Erythroblast (primary cell): Measurements from ENCODE around the gene KIF26B.

Experiments
- GATA1 ChIP-seq: IDR thresholded peaks from 2 replicates; pipeline ENCODE4 v1.6.1; 2011; ENCODE audit warnings: low read depth, mild to moderate bottlenecking, control low read depth, low read length, moderate library complexity
- POLR2A ChIP-seq: IDR thresholded peaks from 2 replicates; pipeline ENCODE4 v1.6.1; 2011; ENCODE audit warnings: mild to moderate bottlenecking, low read length

DNA sequence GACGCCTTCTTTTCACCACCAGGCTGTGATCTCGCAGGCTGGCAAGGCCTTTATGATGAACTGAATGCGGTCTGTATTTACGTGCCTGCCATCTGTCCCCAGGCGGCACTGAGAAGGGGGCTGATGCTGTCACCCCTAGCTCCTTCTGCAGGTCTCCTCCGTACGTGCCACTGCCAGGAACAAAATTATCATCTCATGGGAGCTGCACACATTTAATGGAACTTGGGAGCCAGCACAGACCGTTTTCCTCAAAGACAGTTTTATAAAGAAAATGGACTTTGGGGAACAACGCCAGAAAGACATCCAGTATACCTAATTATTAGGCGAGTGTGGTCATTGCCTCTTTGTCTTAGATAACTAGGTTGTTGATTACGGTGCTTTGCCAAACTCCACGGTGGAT is 434.5 kb downstream of the KIF26B start:
- TF ChIP-seq POLR2A (no peak), GATA1 (no peak)
